ENCODE data around the gene HAAO.

The HAAO gene

GRCh38 chr2:42813763-42814162 lies 21.4 kb upstream of the HAAO start:
- no peak for DNase-seq (ENCODE audit: low read depth in 2 of 2)

DNA sequence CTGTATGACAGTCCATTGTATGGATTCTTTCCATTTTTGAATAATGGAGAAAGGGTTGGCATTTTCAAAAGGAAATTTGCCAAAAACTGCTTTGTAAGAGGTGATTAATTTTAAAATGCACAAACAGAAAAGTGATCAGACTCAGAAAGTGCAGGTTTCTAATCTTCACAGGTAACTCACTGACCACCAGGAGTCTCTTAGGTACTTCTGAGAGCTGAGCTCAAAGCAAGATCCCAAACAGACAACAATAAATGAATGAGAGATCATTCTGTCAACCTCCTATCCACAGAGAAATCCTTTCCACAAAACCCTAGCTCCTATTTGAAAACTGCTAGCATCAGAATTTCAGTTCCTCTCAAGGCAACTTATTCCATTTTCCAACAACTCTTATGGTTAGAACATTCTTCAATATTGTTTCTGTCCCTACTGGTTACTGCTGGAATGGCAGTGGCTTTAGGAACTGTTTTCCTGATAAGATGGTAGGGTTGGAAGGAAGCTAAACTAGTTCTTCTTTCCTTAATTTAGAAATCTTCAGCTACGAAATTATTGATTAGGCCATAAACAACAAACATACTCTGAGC lies 20.6 kb upstream of the HAAO start:
- DNase-seq (ENCODE audit: low read depth in 2 of 2), result no peak

DNA sequence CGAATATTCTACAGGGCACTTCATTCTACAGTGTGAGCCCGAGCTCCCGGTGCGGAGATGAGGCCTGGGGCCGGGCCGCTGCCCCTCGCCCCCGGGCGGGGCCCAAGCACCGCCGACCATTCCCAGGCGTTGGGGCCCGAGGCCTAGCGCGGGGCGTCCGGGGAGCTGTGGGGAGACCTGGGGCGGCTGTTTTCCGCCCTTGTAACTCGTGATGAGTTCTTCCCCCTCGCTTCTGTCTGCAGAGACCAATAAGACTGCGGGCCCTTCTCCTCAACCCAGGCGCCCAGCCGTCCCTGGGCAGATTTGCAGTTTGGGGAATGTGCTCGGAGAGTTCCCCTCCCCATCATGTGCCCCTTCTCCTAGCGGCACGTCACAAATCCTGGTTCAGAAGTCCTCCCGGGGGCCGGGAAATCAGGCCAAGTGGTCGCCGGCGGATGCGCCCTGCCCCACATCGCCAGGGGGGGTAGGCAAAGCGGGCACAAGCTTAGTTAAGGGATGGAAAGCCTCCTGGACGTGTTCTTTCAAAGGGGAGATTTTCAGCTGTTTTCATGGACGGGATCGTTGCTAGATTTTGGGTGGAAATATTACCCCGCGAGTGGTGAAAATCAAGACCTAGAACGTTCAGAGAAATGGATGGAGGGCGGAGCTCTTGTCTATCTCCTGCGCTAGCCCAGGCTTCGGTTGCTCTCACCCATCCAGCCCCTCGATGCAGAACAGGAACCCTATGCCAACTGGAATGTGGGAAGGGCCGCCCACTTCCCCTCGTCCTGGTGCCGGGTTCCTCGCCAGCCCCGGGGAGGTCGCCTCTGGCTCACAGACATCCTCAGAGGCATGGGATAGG lies 18.8 kb upstream of the HAAO start:
- DNase-seq (ENCODE audit: low read depth in 2 of 2), result peak in 1 of 2 experiments; percentile 35

GRCh38 chr2:42810121-42810970 lies 18.0 kb upstream of the HAAO start:
- peak; percentile 92 to 97 for DNase-seq (ENCODE audit: low read depth in 2 of 2)

DNA sequence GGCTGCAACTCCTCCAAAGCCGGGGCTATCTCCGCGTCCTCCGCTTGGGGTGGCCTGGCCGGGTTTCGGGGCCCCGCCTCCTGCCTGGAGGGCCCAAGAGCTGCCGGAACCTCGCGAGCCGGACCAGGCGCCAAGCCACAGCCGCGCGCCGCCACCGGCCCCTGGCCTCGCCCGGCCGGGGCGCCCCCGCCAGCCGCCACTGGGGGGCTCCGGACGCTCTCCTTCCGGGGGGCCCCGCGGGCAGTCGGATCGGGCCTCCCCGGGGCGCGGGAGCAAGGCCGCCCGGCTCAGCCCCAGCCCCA lies 17.4 kb upstream of the HAAO start:
- peak in 1 of 2 experiments; percentile 60 for DNase-seq (ENCODE audit: low read depth in 2 of 2)

GRCh38 chr2:42809131-42809818 lies 16.9 kb upstream of the HAAO start:
- DNase-seq (ENCODE audit: low read depth in 2 of 2), result no peak

DNA sequence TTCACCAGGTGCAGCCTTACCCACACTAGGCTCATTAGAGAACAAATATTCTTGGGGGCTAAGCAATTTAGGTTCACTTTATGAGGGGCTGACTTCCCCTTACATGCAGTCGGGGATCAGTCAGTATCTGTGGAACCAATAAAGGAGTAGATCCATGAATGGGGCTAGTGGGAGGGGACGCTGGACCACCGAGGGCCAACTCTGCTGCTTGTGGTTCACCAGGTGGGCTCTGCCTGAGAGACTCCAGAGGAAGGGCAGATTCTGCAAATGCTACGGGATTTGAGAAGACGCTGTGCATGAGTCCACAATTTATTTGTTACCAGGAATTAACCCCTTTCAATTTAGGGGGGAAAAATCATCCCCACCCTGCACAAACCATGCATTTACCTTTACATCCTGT lies 15.9 kb upstream of the HAAO start:
- DNase-seq (ENCODE audit: low read depth in 2 of 2), result no peak

DNA sequence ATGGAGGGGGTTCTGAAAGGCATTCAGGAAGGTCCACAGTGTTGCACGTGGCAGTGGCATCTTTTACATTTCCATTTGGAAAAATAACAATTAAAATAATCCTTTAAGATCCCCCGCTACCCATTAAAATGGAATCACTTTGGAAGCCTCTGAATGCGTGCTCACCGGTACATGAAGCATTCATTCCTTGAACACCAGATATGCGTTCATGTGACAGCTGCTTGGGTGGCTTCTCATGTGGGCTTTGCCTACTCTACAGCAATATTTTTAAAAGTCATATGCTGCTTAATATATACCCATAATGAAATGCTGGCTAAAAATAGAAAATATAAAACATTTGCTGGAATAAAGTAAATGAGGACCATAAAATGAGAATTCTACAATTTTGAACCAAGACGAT lies 14.4 kb upstream of the HAAO start:
- DNase-seq (ENCODE audit: low read depth in 2 of 2), result no peak

DNA sequence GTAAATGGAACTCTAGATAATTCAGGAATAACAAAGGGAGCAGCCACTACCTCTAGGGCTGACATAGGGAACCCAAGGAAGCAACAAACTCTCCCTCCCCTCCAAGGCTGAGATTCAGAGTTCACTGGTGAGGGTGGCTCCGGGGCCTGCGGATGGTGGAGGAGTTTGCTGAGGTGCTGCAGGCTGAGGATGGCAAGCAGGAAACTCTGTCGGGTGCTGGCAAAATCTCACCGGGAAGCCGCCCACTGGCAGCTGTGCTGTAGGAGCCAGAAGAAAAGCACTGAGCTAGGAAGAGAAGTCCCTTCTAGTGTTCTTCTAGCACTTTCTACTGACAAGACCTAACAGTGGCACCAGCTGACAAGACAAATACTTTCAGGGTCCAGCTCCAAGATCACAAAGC lies 12.5 kb upstream of the HAAO start:
- no peak for DNase-seq (ENCODE audit: low read depth in 2 of 2)

DNA sequence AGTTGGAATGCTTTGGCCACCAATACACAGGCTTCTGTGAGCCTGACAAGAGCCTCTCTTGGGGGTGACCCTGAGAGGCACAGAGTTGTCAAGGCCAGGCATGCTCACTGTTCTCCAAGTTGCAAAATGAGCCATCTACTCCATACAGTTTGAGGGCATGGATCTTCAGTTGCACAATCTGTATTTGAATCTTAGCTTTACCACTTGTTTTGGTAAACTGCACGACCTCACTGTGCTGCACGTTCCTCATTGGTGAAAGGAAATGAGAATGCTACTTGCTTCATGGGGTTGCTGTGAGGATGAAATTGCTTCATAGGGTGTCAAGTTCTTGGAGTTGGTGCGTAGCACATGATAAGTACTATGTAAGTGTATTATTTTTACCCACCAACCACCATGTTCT lies 12.0 kb upstream of the HAAO start:
- no peak for DNase-seq (ENCODE audit: low read depth in 2 of 2)

DNA sequence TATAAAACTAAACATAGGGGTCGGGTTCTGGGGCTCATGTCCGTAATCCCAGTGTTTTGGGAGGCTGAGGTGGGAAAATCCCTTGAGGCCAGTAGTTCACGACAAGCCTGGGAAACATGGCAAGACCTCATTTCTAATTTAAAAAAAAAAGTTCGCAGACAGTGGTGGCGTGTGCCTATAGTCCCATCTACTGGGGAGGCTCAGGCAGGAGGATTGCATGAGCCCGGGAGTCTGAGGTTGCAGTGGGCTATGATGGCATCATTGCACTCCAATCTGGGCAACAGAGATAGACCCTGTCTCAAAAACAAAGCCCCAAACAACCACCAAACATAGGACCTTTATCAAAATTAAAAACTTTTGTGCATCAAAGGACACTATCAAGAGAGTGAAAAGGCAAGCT lies 9.8 kb upstream of the HAAO start:
- DNase-seq (ENCODE audit: low read depth in 2 of 2), result no peak

- DNase-seq (ENCODE audit: low read depth in 2 of 2), result no peak
These were observed 9.0 kb upstream of the HAAO start for GRCh38 chr2:42801381-42801780.

- DNase-seq (ENCODE audit: low read depth in 2 of 2), result no peak
These were observed 8.6 kb upstream of the HAAO start for GRCh38 chr2:42800981-42801380.

DNA sequence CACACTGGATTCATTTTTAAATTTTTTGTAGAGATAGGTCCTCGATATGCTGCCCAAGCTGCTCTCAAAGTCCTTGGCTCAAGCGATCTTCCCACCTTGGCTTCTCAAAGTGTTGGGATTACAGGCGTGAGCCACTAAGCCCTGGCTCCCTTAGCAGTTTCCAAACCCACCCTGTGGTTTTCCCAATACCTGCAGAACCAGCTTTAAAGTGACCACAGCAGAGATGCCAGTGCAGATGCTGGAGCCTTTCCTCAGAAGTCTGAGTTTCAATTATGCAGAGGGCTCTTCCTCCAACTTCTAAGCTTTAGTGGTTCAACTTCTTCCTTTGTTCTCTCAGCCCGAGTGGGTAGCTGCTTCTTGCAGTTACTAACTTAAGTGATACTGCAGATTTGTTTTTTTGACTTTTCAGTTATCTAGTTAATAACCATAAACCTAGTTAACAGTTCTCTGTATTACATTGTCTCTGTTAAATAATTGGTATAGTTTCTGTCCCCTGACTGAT lies 8.1 kb upstream of the HAAO start:
- no peak for DNase-seq (ENCODE audit: low read depth in 2 of 2)

- DNase-seq (ENCODE audit: low read depth in 2 of 2), result no peak
These were observed 7.5 kb upstream of the HAAO start for GRCh38 chr2:42799881-42800280.

- DNase-seq (ENCODE audit: low read depth in 2 of 2), result no peak
These were observed 4.9 kb upstream of the HAAO start for GRCh38 chr2:42797281-42797680.

DNA sequence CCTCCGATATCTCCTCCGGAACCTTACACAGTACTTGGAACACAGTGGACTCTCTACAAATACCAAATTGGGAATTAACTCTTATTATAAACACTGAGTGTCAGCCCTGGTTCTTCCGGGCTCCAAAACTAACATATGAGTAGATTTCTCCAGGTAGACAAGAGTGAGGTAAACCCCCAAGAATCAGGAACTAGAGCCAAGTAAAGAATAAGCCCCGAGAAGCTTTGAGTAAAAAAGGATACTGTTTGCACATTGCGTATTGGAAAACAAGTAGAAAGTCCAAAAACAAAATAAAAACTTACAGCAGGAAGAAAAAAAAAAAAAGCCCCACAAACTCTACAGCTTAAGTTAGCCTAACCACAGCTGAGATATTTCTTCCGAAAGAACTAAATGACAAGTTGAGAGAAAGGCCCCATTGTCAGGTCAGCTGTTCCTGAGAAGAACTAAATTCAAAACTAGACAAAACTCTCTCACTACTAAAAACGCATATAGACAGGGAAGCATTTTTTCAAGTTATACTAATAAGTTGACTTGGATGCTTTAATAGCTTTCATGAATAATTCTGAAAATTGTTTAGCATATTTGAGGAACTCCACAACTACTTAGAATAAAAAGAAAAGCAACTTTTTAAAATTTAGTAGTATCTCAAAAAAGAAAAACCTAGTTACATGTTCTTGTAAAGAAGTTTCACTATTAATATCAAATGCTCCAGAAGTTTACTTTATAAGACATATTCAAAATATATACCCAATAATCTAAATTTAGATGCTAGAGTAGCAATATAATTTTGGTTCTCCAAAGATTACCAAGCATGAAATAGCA lies 4.3 kb upstream of the HAAO start:
- no peak for DNase-seq (ENCODE audit: low read depth in 2 of 2)

- no peak for DNase-seq (ENCODE audit: low read depth in 2 of 2)
These were observed 3.5 kb upstream of the HAAO start for GRCh38 chr2:42795841-42796301.

DNA sequence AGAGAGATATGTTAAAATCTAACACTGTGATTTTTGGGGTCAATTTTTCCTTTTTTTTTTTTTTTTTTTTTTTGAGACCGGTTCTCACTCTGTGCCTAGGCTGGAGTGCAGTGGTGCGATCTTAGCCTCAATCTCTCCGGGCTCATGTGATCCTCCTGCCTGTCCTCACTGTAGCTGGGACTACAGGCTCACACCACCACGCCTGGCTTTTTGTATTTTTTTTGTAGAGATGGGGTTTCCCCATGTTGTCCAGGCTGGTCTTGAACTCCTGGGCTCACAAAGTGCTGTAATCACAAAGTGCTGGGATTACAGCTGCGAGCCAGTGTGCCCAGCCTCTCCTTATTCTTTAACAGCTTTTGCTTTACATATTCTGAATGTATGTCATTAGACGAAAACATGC lies 2.9 kb upstream of the HAAO start:
- no peak for DNase-seq (ENCODE audit: low read depth in 2 of 2)

GRCh38 chr2:42794271-42795046 lies 2.1 kb upstream of the HAAO start:
- DNase-seq (ENCODE audit: low read depth in 2 of 2), result no peak
